Right hindlimb (tissue), 1 donor: ENCODE data around the gene RNF135.
"Not testable (repeated sequence)": the region's sequence is repeated elsewhere in the genome, so short reads cannot be mapped to it uniquely, and the experiment has no call there.

Source experiments
- DNase-seq: peaks from one replicate; pipeline ENCODE4 v3.0.0-alpha.2; 2018

The RNF135 gene

GRCh38 chr17:31004160-31004559 lies 33.3 kb downstream of the RNF135 start:
- no peak for DNase-seq

- DNase-seq: no peak
Observed at GRCh38 chr17:31007695-31008373, 37.0 kb downstream of the RNF135 start.

DNA sequence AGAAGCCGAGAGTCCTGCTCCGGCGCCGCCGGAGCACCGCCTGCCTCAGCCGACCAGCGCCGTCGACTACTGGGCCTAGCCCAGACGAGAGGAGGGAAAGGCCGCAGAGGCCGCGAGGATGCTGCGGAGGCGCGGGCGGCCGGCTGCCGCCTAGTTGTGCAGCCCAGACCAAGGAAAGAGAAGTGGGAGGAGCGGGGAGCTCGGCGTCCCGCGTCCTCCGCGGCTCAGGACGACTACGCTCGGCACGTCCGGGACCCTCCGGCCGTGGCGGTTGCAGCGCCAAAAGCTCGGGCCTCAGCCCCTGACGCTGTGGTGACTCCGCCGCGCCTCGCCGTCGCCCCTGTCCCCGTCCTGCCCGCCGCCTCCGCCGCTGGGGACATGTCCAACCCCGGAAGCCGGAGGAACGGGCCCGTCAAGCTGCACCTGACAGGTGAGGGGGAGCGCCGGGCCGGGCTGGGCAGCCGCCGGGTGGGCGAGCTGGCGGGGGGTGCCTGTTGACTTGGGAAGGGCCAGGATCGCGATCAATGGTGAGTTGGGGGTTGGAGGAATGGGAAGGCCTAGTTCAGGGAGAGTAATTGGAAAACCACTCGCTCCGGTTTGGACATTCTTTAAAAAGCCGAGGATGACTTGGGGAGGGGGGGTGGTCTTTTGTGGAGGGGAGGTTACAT lies 37.7 kb downstream of the RNF135 start:
- DNase-seq: peak; percentile 80

DNA sequence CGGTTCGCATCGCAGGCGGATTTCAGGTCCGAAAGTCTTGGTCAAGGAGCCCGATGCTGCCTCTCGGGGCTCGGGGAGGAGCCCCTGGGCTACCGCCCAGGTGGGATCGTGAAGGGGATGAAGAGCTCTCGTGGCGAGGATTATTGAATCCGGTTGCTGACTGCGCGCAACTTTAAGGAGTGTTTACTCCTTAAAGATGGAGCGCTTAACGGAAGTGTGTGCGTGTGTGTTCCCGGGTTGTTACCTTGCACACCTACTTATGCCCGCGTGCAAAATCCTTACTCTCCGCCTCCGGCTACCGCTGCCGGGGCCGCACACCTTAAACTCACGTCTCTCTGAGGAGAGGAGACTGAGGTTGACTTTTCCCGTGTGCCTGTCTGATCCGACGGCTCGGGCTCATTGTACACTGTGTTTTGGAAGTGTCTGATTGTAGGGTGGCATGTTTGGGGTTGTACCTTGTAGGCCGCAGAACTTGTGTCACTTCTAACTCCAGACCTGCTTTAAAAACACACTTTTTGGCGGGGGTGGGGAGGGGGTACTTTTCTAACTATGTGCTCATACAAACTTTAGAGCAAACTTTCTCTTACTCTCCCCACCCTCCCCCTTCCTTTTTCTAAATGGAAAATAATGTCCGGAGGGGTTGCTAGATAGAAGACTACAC lies 38.3 kb downstream of the RNF135 start:
- DNase-seq: not testable (repeated sequence)

- DNase-seq: not testable (repeated sequence)
Observed at GRCh38 chr17:31010014-31010413, 39.2 kb downstream of the RNF135 start.

DNA sequence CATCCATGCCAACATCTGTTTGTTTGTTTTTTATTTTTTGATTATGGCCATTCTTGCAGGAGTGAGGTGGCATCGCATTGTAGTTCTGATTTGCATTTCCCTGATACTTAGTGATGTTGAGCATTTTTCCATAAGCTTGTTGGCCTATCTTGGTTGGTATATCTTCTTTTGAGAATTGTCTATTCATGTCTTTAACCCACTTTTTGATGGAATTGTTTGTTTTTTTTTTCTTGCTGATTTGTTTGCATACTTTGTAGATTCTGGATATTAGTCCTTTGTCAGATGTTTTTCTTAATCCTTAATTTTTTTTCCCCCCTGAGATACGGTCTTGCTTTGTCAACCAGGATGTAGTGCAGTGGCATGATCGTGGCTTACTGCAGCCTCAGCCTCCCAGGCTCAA lies 43.0 kb downstream of the RNF135 start:
- no peak for DNase-seq

- DNase-seq: no peak
Observed at GRCh38 chr17:31015639-31016038, 44.8 kb downstream of the RNF135 start.

DNA sequence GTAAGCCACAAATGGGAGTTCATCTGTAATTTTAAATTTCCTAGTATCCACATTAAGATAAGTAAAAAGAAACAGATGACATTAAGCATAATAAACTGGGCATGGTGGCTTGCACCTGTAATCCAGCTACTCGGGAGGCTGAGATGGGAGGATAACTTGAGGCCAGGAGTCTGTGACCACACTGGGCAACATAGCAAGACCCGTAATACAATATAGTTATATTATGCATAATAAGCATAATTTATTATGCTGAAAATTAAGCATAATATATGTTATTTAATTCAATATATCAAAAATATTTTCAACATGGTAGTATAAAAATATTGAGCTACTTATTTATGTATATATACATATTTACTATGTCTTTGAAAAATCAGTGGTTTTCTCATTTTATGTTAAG lies 48.2 kb downstream of the RNF135 start:
- DNase-seq: no peak

- DNase-seq: not testable (repeated sequence)
Observed at GRCh38 chr17:31023171-31023570, 52.3 kb downstream of the RNF135 start.

GRCh38 chr17:31031841-31032240 lies 61.0 kb downstream of the RNF135 start:
- DNase-seq: no peak

- DNase-seq: not testable (repeated sequence)
Observed at GRCh38 chr17:31035611-31036010, 64.8 kb downstream of the RNF135 start.

- not testable (repeated sequence) for DNase-seq
Observed at GRCh38 chr17:31040837-31041236, 70.0 kb downstream of the RNF135 start.

DNA sequence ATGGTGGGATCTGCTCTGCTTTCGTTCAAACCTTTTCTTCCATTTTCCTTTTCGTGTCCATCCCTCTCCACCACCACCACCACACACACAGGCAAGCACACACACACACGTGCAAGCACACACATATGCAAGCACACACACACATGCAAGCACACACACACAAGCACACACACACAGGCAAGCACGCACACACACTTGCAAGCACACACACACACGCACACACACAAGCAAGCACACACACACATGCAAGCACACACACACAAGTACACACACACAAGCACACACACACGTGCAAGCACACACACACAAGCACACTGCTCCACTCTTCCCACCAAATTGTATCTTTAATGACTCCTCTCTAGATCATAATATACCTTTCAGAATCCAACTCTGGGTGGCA lies 71.5 kb downstream of the RNF135 start:
- DNase-seq: not testable (repeated sequence)

DNA sequence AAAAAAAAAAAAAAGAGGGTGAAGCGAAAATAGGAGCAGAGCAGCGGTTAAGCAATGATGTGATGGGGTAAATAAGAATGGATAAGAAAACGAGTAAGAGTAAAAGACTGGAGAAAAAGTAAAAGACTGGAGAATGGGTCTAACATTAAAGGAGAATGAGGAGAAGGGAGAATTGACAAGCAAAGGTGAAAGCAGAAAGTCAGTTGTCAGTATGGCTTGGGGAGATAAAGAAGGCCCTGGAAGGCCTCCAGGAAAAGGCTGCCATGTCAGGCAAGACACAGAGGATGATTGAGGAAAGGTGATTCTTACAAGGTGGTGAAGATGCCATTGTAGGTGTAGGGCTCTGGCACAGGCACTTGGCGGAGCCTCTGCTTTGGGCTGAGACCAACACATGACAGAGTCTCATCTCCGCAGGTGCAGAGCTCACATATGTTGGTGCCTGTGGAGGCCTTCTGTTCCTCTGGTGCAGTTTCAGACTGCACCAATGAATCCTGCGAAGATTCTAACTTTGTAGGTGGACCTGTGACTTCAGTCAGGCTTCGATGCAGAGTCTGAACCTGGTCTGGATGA lies 76.1 kb downstream of the RNF135 start:
- not testable (repeated sequence) for DNase-seq

DNA sequence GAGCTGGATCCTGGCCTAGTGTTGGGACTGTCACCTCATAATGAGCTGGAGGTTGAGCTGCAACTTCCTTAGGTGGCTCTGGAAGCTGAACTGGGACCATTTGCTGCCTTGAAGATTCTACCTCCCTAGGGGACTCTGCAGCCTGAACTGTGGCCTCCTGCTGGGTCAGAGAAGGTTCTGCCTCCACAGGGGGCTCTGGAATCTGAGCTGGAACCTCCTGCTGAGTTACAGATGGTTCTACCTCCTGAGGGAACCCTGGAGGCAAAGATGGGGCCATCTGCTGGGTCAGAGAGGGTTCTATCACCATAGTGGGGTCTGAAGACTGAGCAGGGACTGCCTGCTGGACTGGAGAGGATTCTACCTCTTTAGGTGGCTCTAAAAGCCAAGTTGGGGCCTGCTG lies 77.3 kb downstream of the RNF135 start:
- DNase-seq: no peak

DNA sequence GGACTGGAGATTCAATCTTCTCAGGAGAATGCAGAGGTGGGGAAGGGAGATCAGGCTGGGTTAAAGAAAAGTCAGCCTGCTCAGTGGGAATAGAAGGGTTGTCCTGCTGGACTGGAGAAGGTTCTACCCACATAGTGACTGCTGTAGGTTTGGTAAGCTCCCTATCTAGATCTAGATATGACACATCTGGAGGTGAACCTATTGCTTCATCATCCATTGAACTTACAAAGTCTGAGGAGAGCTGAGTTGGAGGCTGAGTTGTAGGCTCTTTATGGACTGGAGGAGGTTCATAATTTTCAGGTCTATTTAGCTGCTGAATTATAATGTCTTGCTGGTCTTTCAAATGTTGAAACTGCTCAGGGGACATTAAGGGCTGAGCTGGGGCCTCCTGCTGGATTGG lies 77.9 kb downstream of the RNF135 start:
- DNase-seq: no peak
